Activated CD4-positive, alpha-beta T cell treated with anti-CD3 and anti-CD28 coated beads for 24 hours (primary cell): ENCODE measurements around the gene HSD17B3.
"Not testable (repeated sequence)": the region's sequence is repeated elsewhere in the genome, so short reads cannot be mapped to it uniquely, and the experiment has no call there.

Source experiments
- DNase-seq, 2 donors: peaks; one replicate each; pipeline ENCODE4 v3.0.0-alpha.2; 2020; ENCODE audit warnings: low read depth in 2 of 2

HSD17B3 gene

DNA sequence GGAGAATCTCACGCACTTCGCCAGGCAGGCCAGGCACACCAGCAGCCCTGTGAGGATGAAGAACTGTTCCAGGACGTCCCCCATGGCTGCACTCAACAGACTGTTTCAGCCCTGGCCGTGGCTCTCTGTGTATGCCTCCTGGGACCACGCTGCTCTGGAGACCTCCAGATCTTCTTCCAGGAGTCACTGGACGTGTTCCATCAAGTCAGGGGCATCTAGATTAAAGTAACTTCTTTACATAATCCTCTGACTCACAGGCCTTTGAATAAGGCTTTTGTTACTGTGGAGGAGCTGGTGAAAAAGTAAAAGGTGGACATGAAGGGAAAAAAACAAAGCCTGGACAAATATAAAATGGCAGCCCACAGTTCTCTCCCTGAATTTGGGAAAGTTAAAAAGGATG lies at the start of gene HSD17B3:
Gene HSD17B3, minus strand, starts transcription at position 156 of the 400 bp plus-strand sequence. Its CDS starts 72 bp downstream, at position 84.
- no peak for DNase-seq

DNA sequence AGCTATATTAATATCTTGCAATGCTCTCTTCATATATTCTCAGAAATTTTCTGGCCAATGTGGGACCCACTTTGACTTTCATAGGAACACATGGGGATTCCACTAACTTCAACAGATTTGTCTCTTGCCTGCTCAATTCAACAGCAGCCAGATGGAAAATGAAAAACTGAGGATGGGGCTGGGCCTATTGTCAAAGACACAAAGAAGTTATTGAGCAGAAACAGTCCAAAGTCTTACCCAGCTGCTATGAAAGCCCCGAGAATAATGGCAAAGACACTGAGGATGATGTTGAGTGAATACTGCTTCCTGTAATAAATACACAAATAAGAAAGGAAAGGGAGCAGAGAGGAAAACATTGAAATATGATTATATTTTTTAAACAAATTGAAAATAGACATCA lies 48.9 kb upstream of the HSD17B3 start:
- no peak for DNase-seq

DNA sequence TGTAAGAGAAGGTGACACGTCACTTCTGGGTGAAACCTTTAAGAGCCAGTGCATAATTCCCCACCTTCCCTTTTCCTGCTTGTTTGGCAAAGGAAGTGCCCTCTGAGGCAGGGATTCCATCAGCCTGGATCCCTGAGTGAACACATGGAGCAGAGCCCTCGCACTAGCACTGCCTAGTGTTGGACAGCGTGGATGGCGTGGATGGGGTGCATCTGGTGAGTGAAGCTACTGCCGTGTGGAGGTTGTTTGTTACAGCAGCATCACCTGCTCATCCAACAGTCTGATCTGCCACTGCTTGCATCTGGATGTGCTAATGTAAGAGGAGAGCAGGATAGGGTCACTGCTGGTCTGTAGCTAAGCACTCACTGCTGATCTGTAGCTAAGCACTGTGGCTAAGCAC lies 46.3 kb upstream of the HSD17B3 start:
- no peak for DNase-seq

DNA sequence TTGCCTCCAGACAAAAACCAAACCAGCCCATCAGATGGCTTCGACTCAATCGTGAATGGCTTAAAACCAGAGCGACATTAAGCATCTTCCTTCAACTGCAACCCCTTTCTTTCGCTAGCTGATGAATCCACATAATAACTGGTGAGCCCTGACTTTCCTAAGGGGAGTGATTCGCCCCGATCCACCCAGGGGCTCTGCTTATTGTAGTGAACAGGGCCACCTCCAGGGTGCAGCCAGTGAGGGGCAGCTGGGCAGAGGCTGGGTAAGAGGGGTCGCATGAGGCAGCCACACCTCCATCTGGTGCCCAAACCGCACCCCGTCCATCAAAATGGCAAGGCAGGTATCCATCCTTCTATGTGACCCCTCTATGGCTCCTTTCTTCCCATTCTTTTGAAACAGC lies 43.6 kb upstream of the HSD17B3 start:
- no peak for DNase-seq

DNA sequence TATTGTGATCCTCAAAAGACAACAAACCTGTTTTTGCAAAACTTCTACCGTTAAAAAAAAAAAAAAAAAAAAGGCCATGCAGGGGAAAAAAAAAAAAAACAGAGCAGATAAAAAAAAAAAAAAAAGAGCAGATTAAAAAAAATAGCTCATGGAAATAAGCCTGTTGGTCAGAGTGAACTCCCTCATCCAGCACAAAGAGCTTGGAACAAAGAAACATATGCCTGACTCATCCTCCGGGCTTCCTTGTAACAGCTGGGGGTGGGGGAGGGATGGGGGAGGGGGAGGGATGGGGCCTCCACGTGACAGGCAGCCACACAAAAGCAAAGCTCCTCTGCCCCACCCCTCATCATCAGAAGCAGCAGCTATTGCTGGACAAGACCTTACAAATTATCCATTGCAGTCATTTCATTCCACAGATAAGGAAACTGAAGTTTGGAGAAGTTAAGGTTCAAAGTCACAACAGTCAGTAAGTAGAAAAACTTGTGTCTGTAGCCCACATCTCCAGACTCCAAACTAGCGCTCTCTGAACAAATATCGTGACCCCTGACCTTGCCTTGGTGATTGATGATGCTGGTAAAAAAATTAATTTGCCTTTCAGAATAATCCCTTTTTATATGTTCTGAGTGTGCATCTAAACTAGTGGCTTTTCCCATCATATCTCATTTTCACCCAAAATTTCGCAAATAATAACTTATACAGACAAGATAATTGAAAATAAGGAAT lies 42.6 kb upstream of the HSD17B3 start:
- no peak for DNase-seq

DNA sequence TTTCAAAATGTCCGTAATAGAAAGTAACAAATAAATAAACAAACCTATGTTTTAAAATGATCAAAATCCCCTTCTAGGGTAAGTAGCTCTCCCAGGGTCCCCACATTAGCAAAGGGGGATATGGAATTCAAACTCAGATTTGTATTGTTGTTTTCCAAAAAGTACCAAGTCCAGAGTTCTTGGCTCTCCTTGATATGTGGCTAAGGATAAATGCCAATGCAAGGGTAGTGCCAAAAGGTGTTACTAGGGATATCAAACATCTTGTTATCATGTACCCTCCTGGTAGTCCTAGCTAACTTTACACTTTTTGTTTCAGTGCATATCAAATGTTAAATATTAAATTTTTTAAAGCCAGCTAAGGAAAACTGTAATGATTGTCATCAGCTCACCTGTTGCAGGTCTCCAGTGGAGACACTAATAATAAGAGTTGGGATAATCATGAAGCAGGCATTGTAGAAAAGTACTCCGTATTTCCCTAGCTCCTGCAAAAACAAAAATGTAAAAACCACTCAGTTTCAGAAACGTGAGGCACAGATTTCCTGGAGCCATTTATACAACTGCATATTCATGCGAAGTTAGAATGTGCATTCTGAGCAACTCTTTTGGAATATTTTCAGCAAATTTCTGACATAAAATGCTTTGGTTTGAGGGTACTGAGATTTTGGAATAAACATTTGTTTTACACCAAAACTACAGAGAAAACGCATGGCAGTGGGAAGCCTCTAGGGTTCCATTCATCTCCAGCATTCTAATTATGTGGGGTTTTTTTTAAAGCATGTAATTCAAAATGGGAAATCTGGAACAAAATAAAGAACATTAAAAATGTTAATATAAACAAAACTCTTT lies 41.8 kb upstream of the HSD17B3 start:
- no peak for DNase-seq

DNA sequence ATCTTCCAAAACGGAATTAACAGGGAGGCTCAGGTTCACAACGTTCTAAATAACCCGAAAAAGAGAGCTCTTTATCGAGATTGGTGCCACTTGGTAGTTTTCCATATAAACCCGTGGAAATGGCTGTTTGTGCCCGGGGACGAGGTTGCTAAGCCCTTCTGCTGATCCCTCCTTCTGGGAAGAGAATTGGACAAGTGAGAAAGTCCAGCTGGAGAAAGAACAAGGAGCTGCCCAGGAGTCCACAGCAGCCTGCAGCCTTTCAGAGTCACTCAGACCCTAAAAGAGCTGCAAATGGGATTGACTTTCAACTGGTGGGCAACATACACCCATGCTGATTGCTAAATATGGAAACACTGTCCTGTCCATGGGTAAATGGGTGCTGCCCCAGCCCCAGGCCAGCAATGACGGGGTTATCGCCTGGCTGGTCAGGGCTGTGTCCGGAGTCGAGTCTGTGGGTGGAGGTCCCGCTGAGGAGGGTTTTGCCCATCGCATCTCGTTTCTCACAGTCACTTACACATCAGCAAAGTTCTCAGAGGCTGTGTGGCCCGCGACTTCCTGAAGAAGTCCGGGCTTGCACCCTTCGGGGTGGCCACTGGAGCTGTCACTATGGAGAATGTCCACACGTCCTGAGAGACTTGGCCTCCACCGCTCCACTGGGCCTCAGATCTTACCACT lies 40.7 kb upstream of the HSD17B3 start:
- no peak for DNase-seq

DNA sequence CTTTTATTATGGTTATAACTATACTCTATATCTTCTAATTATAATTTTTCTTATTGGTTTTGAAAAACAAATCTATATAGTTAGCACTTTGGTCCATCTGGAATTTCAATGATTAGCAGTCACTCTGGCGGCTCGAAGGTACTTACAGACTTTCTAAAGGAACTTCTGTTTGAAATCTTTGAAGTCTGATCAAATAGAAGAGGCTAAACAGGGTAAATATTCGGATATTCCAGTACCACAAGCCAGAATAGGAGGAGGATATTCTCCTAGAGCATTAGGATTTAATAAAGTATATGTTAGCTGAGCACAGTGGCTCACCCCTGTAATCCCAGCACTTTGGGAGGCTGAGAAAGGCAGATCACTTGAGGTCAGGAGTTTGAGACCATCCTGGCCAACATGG lies 38.7 kb upstream of the HSD17B3 start:
- DNase-seq = no peak

DNA sequence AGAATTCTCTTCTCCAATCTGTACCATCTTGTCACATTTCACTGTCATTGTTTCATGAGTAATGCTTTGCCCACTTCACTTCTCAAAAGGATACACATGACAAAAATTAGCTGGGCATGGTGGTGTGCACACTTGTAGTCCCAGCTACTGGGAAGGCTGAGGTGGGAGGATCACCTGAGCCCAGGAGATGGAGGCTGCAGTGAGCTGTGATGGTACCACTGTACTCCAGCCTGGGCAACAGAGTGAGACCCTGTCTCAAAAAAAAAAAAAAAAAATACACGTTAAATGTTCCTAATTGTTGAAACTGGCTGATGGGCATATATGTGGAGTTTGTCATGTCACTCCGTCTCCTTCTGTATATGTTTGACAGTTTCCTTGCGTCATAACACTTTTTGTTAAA lies 36.3 kb upstream of the HSD17B3 start:
- DNase-seq = no peak

DNA sequence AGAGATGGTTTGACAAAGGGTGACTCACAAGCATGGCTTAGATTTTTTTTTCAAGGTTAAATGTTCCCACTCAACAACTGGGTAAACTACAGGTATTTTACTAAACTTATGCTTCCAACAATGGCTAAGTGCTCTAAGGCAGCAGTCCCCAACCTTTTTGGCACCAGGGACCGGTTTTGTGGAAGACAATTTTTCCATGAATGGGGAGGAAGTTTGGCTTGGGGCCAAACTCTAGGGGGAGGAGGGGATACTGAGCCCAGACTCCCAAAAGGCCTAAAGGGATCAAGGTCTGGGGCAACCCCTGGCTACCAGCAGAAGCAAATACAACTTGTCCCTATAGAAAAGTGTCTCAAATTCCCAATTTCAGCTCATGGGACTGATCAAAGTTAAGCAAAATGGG lies 32.0 kb upstream of the HSD17B3 start:
- no peak for DNase-seq

DNA sequence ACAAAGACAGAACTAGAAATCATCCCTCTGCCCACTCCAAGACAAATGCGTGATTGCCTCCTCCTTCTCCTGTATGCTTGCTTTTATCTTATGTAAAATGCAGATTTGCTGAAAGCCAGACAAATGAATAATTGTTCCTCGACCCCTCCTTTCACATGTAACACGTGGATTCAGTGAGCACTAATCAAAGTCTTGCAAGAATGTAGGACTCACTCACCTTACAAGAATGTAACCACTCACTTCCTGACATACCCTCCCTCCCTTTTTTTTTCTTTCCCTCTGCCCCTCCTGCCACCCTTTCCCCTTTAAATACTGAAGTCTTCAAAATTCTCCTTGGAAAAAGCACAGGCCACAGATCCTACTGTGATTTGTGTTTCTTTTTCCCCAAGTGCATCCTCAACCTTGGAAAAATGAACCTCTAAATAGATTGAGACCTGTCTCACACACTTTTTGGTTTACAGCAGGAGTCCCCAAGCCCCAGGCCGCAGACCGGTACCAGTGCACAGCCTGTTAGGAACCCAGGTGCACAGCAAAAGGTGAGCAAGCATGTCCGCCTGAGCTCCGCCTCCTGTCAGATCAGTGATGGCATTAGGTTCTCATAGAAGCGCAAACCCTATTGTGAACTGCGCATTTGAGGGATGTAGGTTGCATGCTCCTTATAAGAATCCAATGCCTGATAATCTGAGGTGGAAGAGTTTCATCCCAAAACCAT lies 29.4 kb upstream of the HSD17B3 start:
- no peak for DNase-seq

DNA sequence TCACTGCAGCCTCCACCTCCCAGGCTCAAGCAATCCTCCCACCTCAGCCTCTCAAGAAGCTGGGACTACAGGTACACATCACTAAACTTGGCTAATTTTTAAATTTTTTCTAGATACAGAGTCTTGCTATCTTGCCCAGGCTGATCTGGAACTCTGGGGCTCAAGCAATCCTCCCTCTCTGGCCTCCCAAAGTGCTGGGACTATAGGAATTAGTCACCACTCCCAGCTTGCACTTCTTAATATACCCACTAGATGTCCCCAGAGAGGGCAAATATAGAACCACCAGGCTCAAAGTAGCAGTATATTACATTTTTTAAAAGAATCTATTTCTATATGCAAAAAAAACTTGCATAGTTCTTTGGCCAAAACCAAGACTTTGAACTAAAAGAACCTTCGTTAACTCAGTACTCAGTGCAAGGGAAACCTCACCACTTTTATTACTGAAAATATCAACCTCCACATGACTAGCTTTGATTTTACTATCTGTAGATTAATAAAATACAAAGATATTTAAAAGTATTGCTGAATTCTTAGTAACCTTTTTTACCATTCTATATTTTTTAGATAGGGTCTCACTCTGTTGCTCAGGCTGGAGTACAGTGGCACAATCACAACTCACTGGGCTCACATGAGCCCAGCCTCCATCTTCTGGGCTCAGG lies 25.8 kb upstream of the HSD17B3 start:
- DNase-seq = peak; percentile 4 to 48

DNA sequence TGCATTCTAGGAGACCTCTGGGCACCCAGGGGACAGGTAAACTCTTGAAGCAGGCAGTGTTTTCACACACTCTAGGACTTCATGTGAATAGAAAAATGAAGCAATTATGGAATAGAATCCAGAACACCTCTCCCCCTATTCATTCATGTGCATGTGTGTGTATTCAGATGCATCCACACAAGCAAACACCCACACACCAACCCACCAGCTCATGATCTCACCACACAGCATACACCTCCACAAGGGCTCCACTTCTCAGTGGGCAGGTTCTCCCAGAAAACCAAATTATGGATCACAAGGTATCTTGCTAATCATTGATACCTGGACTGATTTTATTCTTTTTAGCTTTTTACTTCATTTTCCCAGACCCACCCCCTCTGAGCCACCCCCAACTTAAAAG lies 21.2 kb upstream of the HSD17B3 start:
- DNase-seq = no peak

DNA sequence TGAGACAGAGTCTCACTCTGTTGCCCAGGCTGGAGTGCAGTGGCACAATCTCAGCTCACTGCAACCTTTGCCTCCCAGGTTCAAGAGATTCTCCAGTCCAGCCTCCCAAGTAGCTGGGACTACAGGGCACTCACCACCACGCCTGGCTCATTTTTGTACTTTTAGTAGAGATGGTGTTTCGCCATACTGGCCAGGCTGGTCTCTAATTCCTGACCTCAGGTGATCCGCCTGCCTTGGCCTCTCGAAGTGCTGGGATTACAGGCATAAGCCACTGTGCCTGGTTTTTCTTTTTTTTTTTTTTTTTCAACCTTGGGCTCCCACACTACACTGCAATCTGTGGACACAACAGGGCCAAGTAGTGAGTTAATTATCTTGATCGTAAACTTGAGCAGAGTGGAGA lies 20.8 kb upstream of the HSD17B3 start:
- DNase-seq = not testable (repeated sequence)

DNA sequence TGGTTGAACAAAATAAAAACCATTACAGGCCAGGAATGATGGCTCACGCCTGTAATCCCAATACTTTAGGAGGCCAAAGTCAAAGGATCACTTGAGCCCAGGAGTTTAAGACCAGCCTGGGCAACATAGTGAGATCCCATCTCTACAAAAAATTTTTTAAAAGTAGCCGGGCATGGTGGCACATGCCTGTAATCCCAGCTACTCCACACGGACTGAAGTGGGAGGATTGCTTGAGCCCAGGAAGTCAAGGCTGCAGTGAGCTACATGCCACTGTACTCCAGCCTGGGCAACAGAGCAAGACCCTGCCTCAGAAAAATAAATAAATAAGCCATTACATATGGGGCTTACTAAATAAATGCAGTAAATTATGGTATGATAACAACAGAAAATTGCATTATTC lies 20.2 kb upstream of the HSD17B3 start:
- not testable (repeated sequence) for DNase-seq

DNA sequence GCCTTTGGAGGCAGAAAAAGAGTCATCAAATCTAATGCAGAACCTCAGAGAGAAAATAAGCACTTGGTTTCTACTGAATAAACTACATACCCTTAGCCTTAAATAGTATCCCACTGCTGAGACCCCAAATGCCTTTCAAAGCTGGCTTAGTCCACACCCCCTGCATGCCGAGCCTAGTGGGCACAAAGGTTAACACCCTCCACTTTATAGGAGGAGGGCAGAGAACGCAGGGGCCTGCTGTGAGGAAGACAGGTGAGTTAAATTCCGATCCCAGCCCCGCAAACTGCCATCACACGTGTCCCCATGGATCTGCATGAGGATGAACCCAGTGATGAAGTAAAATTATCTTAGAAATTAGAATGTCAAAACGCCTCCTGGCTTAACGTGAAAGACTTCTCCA lies 19.5 kb upstream of the HSD17B3 start:
- no peak for DNase-seq

DNA sequence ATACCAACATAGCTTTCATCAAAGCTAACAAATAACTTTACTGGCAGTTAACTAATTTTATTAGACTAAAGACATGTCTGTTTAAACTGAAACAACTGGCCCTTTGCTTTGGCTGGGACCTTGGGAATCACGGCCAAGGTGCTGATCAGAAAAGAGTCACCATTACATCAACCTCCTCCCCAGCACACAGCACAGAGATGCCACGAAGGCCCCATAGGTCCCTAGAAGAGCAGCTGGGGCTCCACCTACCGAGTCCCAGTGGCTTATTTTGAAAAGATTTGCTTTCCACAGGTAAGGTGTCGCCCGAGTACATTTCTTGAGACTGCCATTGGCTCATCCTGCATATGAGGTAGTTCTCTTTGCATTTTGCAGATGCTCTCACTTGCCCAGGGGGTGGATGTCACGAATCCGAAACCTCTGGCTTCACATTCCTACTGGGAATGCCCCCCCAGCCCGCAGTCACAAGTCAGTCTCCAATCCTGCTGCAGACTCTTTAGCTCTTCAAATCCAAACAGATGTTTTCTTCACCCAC lies 18.8 kb upstream of the HSD17B3 start:
- DNase-seq = no peak

DNA sequence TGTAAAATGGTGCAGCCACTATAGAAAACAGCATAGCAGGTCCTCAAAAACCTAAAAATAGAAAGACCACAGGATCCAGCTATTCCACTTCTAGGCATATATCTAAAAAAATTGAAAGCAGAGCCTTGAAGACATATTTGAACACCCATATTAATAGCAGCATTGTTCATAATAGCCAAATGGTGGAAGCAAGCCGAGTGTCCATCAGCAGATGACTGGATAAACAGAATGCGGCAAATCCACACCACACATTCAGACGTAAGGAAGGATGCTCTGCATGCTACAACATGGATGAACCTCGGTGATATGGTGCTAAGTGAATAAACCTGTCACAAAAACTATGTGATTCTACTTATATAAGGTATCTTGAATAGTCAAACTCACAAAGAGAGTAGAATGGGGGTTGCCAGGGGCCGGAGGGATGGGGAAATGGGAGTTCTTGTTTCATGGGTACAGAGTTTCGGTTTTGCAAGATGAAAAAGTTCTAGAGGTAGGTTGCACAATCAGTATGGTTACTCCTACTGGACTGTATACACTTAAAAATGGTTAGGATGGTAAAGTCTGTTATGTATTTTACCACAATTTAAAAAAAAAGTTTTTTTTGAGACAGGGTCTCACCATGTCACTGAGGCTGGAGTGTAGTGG lies 17.1 kb upstream of the HSD17B3 start:
- no peak for DNase-seq

DNA sequence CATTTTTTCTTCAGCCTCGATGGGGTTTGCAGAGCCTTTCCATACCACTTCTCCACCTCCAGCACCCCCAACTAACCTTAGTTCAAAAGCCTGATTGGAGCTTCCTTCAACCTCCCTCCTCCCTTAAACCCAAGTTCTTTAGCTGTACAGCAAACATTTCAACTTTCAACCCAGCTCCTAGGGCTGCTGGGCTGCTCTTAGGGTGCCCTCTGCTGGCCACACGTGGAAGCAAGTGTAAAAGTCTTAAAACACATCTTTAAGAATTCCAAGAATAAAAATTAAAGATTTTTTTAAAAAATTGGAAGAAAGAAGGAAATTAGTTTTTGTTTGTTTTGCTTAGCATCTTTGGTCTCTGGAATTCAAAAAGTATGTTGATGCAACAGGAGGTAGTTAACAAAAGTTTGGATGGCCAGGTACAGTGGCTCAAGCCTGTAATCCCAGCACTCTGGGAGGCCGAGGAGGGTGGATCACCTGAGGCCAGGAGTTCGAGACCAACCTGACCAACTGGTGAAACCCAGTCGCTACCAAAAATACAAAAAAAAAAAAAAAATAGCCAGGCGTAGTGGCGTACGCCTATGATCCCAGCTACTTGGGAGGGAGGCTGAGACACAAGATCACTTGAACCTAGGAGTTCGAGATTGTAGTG lies 15.5 kb upstream of the HSD17B3 start:
- peak; percentile 28 to 39 for DNase-seq

DNA sequence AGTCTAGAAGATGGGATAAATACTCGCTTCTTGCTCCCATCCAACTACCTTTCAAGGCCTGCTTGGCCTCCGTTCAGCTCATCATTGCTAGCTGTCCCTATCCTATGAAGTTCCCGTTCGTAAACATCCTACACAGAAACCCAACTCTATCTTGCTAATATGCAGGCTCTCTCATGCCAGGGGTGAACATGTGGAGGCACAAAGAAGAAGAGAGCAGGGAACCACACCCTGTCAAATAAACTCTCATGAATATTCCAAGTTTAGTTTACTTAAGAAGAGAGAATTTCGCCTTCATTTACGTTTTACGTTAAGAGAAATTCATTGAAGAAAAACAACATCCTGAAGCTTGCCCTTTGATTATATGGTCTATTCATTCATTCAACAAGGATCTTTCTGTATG lies 7.9 kb upstream of the HSD17B3 start:
- DNase-seq = no peak
